A549 treated with CORT108297 at 1 μM for 4 hours (cell line): ENCODE results near the gene PCDHGB1. TPM values are rescaled to one million over a fixed set of nuclear protein-coding genes. Genes with fewer than 3 reads are reported as not detected.

Source experiments
- total RNA-seq: library from RNA; stranded (reverse); fragments of 200-300 nt; extraction: Qiagen RNA extraction; gene quantifications from 5 replicates; pipeline ENCODE4 v1.2.3, GENCODE V29; 2022

Gene PCDHGB1
- total RNA-seq: 1.3 to 2.0 TPM (median 1.8 TPM) in 5 replicates

DNA sequence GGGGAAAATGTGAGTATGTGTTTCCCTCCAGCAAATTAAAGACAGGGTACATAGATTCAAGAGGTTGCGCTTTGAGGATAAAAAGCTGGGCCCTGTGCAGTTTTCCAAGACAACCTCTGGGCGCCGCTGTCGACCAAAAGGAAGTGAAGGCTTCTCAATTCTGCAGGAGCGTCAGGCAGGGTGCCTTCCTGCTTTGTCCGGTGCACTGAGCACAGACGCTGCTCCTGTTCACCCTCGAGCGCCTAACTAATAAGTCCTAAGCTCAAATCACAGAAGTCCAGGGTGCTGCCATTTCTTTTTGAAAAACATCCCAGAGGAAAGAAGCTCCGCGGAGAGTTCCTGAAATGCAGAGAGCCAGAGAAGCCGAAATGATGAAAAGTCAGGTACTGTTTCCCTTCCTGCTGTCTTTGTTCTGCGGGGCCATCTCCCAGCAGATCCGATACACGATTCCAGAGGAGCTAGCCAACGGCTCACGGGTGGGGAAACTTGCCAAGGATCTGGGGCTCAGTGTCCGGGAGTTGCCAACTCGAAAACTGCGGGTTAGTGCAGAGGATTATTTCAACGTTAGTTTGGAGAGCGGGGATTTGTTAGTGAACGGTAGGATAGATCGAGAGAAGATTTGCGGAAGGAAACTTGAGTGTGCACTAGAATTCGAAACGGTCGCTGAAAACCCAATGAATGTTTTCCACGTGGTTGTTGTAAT, at the start of gene PCDHGB1:
Gene PCDHGB1, plus strand, starts transcription at position 183 of the 703 bp plus-strand sequence. Its CDS starts 162 bp downstream, at position 345.

DNA sequence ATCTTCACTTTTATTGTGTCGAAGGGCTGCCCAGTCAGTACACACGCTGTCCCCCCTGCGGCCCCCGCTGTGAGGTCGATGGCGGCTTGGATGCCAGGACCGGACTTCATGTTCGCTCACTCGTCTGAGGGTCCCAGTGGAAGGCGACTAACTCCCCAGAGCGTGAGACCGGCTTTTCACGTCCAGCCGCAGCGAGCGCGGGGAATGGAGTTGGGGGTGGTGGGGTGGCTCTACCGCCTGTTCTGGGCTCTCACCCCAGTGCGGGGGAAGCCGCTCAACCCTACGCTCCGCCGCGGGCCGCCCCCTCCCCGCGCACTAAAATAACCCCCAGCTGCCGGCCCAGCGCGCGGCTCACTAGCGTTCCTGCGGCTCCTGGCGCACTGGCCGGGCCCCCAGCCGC, 46.1 kb upstream of the PCDHGB1 start, which contains the start of gene SLC25A2:
Gene SLC25A2, minus strand, starts transcription at position 294 of the 400 bp plus-strand sequence. Its CDS starts 184 bp downstream, at position 110.

DNA sequence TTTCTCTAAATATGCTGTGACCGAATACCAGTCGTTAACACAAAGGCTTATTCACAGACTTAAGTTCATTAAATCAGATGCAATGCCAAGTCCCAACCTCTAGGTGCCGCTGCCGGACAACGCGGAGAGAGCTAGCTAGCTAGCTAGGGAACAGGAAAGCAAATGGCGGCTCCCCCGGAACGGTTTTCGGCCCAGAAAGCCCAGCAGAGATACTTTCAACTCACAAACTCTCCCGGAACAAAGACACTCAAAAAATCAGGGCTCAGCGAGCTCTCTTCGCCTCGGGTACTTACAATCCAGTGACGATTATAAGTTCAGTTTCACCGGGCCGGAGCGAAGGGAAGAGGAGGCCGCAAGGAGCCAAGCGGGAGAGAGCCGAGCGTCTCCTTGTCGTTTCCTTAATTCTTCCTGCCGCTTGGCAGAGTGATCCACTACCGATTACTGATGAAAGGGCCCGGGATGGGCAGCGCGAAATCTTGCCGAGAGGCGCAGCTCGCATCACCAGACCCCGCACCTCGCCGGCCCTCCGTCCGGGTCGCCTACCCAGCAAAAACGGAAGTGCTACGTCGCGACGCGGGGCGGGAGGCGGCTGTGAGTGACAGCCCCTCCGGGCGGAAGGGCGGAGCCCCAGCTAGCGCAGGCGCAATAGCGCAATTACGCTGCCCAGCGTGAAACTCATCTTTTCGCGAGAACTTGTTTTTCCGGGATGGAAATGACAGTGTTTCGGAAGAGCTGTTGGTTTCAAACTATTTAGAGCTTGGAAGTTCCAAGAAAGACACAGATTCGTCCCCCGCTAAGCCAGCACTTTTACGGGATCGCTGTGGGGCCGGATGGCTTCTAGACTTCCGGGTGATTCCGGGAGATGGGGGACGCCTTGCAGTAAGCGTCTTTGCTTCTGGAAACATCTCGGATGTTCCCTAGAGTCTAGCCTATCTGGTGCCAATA, 29.4 kb upstream of the PCDHGB1 start, which contains the start of gene TAF7:
Gene TAF7, minus strand, starts transcription at position 560 of the 945 bp plus-strand sequence. CDS start 740 bp downstream, outside the sequence.

GRCh38 chr5:141330299-141331080, 19.4 kb upstream of the PCDHGB1 start, which contains the start of gene PCDHGA1:
TSS of gene PCDHGA1 (plus strand) at chr5:141330514.

GRCh38 chr5:141338538-141339306, 11.2 kb upstream of the PCDHGB1 start, which contains the start of gene PCDHGA2:
TSS of gene PCDHGA2 (plus strand) at chr5:141338760.

DNA sequence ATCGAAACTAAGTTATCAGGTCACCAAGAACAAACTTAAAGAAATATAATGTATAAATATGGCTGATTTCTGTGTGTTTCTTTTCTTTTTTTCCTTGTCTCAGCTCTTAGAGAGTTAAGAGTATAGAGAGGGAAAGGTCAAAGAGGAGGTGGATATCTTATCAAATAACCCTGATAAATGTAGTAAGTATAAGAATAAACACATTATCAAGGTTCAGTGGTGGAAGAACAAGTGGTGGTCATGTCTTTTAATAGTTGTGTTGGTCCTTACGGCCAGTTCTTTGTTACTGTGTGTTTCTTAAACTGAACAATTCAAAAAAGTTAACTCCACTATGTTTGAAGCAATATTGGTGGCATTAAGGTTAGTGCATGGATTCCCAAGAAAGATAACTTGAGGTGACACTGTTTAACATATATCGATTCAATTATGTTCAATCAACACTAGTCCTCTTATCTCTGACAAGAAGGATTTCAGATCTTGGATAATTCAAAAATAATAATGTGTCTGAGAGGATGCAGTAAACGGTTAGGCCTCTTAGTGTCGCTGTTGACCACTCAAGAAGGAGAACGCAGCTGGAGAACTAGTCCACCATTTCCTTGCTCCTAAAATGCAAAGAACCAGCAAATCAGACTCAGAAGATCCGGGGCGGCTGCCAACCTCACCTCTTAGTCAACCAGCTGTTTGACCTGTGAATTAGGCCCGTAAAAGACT, 6.5 kb upstream of the PCDHGB1 start, which contains the start of gene PCDHGA3:
Gene PCDHGA3, plus strand, starts transcription at position 588 of the 711 bp plus-strand sequence. CDS start 205 bp downstream, outside the sequence.

GRCh38 chr5:141354900-141355469, 5.1 kb downstream of the PCDHGB1 start, which contains the start of gene PCDHGA4:
TSS of gene PCDHGA4 (plus strand) at chr5:141355021. CDS start at chr5:141355108, 87 bp downstream.

DNA sequence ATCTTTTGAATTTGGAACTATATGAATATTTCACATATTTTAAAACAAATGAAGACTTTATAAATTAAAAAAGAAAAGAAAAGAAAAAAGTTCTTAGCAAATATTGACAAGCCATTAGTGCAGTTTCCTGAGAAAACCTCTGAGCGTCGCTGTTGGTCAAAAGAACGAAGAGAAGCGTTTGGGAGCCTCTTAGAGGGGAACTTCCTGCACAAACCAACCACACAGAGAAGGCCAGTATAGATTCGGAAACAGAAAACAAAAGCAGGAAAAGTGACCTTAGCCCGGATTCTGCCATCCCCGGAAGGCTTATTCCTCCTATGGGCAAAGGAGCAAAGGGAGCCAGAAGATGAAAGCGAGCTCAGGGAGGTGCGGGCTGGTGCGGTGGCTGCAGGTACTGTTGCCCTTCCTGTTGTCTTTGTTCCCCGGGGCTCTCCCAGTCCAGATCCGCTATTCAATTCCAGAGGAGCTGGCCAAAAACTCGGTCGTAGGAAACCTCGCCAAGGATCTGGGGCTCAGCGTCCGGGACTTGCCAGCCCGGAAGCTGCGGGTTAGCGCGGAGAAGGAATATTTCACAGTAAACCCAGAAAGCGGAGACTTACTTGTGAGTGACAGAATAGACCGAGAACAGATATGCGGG, 10.0 kb downstream of the PCDHGB1 start, which contains the start of gene PCDHGB2:
Gene PCDHGB2, plus strand, starts transcription at position 205 of the 637 bp plus-strand sequence. Its CDS starts 142 bp downstream, at position 347.

DNA sequence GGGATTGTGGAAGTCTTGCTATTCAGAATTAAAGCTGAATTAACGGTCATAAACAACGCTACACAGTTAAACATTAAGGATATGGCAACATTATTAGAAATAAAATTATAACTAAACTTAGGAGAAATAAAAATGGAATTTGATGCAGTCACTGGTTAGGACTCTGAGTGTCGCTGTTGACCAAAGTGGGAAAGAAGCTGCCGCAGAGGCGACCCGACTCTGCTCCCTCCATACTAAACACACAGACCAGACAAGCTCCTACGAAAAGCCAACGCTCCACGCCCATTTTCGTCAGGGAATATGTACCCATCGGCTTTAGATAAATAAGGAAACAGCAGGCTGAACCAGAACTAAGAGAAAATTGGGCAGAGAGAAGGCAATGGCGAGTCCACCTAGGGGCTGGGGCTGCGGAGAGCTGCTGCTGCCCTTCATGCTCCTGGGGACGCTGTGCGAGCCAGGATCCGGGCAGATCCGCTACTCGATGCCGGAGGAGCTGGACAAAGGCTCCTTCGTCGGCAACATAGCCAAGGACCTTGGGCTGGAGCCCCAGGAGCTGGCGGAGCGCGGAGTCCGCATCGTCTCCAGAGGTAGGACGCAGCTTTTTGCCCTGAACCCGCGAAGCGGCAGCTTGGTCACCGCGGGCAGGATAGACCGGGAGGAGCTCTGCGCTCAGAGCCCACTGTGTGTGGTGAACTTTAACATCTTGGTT, 14.2 kb downstream of the PCDHGB1 start, which contains the start of gene PCDHGA5:
Gene PCDHGA5, plus strand, starts transcription at position 211 of the 709 bp plus-strand sequence. Its CDS starts 169 bp downstream, at position 380.

GRCh38 chr5:141369994-141370848, 20.3 kb downstream of the PCDHGB1 start, which contains the start of gene PCDHGB3:
TSS of gene PCDHGB3 (plus strand) at chr5:141370242. CDS start at chr5:141370395, 153 bp downstream.

DNA sequence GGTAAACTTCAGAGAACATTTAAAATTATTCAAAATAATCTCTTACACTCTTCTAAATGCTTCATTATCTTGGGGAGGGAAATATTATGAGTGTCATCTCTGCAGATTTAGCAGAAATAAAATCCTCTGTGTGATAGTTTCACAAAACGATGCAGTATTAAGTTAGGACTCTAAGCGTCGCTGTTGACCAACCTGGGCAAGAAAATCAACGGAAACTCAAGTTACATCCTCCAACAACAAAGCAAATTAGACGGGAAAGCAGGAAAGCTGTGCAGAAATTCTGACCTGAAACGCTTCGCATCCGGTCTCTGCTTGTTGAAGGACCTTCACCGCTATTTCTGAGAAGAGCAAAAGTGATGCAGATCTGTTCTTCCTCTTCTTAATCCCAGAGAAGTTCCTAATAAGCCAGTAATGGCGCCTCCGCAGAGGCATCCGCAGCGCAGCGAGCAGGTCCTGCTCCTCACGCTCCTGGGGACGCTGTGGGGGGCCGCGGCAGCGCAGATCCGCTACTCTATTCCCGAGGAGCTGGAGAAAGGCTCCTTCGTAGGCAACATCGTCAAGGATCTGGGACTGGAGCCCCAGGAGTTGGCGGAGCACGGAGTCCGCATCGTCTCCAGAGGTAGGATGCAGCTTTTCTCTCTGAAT, 23.9 kb downstream of the PCDHGB1 start, which contains the start of gene PCDHGA6:
Gene PCDHGA6, plus strand, starts transcription at position 219 of the 645 bp plus-strand sequence. Its CDS starts 193 bp downstream, at position 412.

DNA sequence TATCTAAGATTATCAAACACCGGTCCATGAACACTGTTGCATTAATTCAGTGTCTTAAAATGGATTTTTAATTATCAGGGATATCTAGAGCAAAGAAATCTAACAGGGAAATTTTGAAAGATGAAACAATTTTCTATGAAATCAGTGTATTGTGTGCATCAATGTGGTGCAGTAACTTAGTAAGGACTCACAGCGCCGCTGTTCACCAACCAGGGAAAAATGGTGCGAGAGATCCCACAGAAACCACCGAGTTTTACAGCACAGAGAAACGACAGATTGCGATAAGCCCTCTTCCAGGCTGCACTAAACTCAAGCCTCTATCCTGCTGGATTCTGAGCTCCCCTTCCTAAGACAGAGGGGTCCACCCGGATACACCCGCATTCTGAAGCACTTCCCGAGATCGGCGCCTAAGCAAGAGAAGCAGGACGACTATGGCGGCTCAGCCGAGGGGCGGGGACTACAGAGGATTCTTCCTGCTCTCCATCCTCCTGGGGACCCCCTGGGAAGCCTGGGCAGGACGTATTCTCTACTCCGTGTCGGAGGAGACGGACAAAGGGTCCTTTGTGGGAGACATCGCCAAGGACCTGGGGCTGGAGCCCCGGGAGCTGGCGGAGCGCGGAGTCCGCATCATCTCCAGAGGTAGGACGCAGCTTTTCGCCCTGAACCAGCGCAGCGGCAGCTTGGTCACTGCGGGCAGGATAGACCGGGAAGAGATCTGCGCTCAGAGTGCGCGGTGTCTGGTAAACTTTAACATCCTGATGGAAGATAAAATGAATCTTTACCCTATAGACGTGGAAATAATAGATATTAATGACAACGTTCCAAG, 32.8 kb downstream of the PCDHGB1 start, which contains the start of gene PCDHGA7:
Gene PCDHGA7, plus strand, starts transcription at position 274 of the 826 bp plus-strand sequence. Its CDS starts 158 bp downstream, at position 432.

DNA sequence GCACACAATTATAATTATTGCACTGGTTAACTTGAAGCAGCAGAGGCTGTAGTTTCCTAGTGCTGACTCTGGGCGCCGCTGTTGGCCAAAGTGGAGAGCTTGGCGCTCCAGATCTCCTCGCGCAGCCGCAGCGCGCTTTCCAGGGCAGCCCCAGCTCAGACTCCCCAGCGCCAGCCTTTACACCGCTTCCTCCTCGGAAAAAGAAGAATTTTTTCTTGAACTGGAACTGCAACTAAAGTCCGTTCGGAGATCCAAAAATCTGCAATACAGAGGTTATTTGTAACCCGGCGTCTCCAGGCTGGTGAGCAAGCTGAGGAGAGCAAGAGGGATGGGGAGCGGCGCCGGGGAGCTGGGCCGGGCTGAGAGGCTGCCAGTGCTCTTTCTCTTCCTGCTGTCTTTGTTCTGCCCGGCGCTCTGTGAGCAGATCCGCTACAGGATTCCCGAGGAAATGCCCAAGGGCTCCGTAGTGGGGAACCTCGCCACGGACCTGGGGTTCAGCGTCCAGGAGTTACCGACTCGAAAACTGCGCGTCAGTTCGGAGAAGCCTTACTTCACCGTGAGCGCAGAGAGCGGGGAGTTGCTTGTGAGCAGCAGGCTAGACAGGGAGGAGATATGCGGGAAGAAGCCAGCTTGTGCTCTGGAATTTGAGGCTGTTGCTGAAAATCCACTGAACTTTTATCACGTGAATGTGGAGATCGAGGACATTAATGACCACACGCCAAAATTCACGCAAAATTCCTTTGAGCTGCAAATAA, 37.8 kb downstream of the PCDHGB1 start, which contains the start of gene PCDHGB4:
Gene PCDHGB4, plus strand, starts transcription at position 142 of the 755 bp plus-strand sequence. Its CDS starts 187 bp downstream, at position 329.

GRCh38 chr5:141392429-141393198, 42.7 kb downstream of the PCDHGB1 start, which contains the start of gene PCDHGA8:
TSS of gene PCDHGA8 (plus strand) at chr5:141392633. CDS start at chr5:141392814, 181 bp downstream.

